ENCODE measurements around the gene CDKN1C.

Gene CDKN1C

GRCh38 chr11:2890466-2891294, 5.1 kb upstream of the CDKN1C start:
- DNase-seq (ENCODE audit: low read depth in 2 of 2, low spot score in 1 of 2): no peak

DNA sequence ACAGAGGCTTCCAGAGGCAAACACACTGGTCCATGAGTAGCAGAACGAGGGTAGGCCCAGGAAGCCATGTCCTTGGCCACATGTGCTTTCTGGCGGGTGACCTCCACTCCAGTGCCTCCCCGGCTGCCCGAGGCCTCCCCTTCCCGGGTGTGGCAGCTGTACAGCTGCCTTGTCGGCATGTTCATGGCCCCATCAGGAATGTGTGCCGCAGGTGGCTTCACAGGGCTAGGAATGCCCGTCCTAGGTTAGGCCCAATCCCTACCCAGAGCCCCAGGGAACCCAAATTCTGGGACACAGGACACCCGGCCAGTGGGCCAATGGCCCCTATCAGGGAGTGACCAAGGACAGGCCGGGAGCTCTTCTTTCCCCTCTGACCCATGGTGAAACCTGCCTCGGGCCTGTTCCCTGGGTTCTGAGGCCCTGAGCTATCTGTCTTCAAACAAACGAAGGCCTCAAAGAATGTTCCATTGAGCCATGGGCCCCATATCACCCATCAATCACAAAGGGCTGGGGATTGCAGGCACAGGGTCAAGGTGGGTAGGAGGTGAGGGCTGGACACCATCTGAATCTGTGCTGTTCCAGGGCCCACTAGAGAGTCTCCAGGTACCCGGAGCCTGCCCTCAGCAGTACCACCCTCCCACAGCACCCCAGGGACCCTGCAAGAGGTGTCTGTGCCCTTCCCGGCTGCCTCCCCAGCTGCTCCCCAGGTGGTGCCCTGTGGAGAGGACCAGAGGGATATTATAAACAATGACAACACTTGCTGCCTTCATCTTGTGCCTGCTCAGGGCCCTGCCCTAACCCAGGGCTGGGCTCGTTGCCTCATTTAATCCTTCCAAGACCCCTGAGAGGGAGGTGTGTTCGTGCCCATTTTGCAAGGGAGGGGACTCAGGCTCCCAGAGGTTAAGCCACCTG, 4.0 kb upstream of the CDKN1C start:
- no peak for DNase-seq (ENCODE audit: low read depth in 2 of 2, low spot score in 1 of 2)

DNA sequence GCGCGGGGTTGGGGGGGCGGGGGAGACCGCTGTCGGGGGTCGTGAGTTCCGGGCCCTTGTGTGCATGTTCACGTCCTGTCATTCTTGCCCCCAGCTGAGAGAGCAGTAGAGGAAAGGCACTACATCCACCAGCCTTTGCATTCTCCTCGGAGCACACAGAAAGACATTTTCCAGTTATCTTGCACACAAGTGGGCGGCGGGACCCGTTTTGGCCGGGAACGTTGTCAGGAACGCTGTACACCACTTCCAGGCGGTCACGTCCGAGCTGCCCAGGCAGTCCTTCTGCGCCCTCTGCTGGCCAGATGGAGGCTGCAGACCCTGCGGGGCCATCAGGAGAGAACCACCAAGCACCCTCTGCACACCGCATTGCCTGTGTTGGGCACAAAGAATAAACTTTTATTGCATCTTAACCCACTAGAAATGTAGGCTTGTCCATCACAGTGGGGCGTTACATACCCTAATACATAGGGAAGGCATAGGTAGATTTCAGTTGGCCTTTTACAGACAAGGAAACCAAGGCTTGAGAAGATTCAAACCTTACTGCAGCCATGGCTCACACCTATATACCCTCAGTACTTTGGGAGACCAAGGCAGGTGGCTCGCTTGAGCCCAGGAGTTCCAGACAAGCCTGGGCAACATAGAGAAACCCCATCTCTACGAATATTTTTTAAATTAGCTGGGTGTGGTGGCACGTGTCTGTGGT, 2.8 kb upstream of the CDKN1C start:
- peak; percentile 69 to 85 for DNase-seq (ENCODE audit: low read depth in 2 of 2, low spot score in 1 of 2)

DNA sequence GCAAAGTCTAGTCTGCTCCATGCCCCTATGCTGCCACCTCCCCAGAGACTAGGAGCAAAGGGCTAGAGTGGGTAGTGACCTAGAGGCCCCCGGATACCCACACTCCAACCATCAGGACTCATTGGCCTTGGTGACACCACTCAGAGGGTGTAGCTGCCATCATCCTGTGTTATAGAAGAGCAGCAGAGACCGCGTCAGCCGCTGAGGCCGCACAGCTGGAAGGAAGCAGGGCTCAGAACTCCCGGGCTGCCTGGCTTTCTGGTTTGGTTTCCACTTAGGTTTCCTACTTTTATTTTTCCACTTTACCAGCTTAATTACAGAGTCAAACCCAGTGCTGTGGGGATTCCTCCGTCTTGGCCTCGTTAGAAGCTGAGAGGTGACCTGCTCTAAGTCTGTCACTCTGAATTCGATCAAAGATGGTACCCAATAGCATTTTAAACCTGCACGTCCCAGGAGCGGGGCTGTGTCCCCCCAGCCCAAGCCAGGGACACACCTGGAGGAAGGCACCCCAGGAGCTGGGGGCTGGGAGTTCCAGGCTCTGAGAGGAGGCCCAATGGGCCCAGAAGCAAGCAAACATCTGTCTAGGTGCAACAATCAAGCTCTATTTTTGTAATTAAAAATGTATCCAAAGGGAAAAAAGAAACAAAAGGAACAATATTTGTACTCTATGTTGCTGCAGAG, 2.1 kb upstream of the CDKN1C start:
- DNase-seq (ENCODE audit: low read depth in 2 of 2, low spot score in 1 of 2): no peak

- DNase-seq (ENCODE audit: low read depth in 2 of 2, low spot score in 1 of 2): no peak
Measured at GRCh38 chr11:2886936-2887335, 1.4 kb upstream of the CDKN1C start.

GRCh38 chr11:2886191-2886894, 768 bp upstream of the CDKN1C start:
- DNase-seq (ENCODE audit: low read depth in 2 of 2, low spot score in 1 of 2): no peak

DNA sequence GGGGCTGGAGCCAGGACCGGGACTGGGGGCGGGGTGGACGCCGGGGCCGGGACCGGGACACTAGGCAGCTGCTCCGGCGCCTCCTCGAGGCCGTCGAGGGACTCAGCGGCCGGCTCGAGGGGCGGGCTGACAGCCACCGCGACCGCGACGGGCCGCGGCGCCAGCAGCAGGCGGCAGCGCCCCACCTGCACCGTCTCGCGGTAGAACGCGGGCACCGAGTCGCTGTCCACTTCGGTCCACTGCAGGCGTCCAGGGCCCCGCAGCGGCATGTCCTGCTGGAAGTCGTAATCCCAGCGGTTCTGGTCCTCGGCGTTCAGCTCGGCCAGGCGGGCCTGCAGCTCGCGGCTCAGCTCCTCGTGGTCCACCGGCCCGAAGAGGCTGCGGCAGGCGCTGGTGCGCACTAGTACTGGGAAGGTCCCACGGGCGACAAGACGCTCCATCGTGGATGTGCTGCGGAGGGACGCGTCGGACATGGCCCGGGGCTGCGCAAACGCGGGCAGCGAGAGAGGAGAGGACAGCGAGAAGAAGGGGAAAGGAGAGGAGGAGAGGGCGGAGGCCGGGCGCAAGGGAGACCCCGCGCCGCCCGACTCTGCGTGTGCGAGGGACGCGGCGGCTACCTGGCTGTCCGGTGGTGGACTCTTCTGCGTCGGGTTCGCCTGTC, 428 bp downstream of the CDKN1C start:
- DNase-seq (ENCODE audit: low read depth in 2 of 2, low spot score in 1 of 2): no peak

- DNase-seq (ENCODE audit: low read depth in 2 of 2, low spot score in 1 of 2): no peak
Measured at GRCh38 chr11:2883979-2884815, 1.4 kb downstream of the CDKN1C start.

DNA sequence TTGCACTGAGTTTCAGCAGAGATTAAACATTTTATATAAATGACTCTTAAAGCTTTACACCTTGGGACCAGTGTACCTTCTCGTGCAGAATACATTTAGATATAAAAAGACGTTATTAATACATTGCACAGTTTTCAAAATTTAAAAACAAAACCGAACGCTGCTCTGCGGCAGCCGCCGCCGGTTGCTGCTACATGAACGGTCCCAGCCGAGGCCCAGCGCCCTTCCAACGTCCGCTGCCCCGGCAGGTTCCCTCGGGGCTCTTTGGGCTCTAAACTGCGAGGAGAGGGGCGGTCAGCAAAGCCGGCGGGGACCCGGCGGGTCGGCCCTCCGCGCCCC, 2.0 kb downstream of the CDKN1C start:
- DNase-seq (ENCODE audit: low read depth in 2 of 2, low spot score in 1 of 2): no peak

DNA sequence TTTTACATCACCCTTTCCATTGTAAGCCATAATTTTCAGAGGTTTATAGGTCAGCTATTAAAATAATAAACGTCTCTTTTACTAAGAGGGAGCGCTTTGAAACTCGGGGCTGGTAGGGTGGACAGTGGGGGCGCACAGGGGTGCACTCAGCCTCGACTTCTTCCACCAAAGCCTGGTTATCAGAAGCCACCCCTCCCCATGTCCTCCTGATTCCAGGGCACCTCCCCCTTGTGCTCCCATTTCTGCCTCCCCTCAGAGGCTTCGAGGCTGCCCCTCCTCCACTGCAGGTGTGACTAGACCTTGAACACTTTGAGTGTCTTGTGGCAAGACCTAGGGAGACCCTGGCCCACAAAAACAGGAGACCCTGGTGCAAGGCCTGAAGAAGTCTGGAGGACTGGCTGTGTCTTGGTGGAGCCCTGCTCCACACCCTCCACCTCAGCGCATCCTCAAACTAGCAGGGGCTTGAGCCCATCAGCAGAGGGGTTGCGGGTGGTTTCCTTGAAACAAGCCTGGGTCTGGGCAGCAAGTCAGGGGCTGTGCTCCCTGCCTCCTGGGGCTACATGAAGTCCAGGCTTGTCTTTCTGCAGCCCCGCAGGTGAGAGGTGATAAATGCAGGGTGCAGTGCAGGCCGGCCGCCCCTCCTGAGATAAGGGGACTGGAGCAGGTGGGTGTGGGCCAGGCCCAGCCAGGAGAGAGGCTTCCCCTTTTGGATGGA, 3.0 kb downstream of the CDKN1C start:
- DNase-seq (ENCODE audit: low read depth in 2 of 2, low spot score in 1 of 2): no peak

GRCh38 chr11:2881981-2882375, 3.6 kb downstream of the CDKN1C start:
- no peak for DNase-seq (ENCODE audit: low read depth in 2 of 2, low spot score in 1 of 2)

GRCh38 chr11:2881076-2881980, 4.2 kb downstream of the CDKN1C start:
- no peak for DNase-seq (ENCODE audit: low read depth in 2 of 2, low spot score in 1 of 2)

DNA sequence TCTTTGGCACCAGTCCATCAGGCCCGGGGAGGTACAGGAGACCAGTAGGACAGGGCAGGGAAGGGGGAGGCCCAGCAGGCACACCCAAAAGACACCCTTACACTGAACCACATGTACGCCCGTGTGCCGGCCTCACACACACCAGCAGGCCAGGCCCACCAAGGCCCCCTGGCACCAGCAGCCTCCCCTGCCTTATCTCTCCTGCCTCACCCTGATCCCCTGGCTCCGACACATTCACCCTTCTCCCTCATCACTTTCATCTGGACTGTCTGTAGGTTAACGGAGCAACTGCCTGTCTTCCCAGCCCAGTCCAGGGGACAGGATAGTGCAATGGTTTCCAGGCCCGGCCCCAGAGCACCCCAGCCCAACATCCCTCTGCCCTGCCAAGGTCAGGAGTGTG, 4.9 kb downstream of the CDKN1C start:
- no peak for DNase-seq (ENCODE audit: low read depth in 2 of 2, low spot score in 1 of 2)

- DNase-seq (ENCODE audit: low read depth in 2 of 2, low spot score in 1 of 2): no peak
Measured at GRCh38 chr11:2878782-2879181, 6.8 kb downstream of the CDKN1C start.

DNA sequence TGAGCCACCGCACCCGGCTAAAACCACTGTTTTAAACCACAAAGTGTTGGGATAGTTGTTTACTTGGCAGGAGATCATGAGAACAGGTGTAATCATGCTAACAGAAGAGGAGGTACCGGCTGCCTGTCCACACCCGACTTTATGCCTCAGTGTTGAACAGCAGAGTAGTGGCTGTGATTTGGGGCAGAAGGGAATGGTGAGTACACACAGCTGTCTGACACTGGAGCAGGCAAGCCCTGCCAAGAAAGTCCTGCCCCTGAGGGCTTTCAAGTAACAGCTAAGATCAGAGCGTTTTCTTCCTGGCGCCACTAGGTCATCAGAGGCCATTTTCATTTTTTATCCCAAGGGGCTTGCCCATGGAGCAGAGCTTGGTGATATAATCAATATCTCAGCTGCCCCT, 8.1 kb downstream of the CDKN1C start:
- no peak for DNase-seq (ENCODE audit: low read depth in 2 of 2, low spot score in 1 of 2)

- no peak for DNase-seq (ENCODE audit: low read depth in 2 of 2, low spot score in 1 of 2)
Measured at GRCh38 chr11:2874963-2875362, 10.6 kb downstream of the CDKN1C start.

- no peak for DNase-seq (ENCODE audit: low read depth in 2 of 2, low spot score in 1 of 2)
Measured at GRCh38 chr11:2870969-2871680, 14.4 kb downstream of the CDKN1C start.

Data from stimulated activated CD8-positive, alpha-beta memory T cell treated with anti-CD3 and anti-CD28 coated beads, Interleukin-4, amount 100 ng/mL, for 4 hours (primary cell).